GM12878 (cell line): Measurements from ENCODE around the gene PRAF2. TPM values are rescaled to one million over a fixed set of nuclear protein-coding genes. Genes with fewer than 3 reads are reported as not detected.

Experiments used
- ATAC-seq: fragments of 200-7000 bp; cut with Tn5 transposase; 3 replicates; pipeline ENCODE4 v1.9.1; 2020; ENCODE audit warnings: mild to moderate bottlenecking, moderate library complexity
- BruUV-seq: library from RNA; stranded (reverse); fragments of 400-500 nt; replicated peaks from 2 replicates; lab custom pipeline; 2021; lab: Mats Ljungman, UMichigan
- CTCF ChIA-PET: fragments of 300-600 bp; sonication (Branson Sonifier 250); formaldehyde crosslinking; extraction: SDS; loops from one replicate; lab custom pipeline; 2021; ENCODE audit warnings: inconsistent platforms; lab: Yijun Ruan, JAX
- POLR2A ChIA-PET: fragments of 350-600 bp; formaldehyde crosslinking; extraction: SDS; loops from one replicate; lab custom pipeline; 2021; ENCODE audit warnings: inconsistent platforms; lab: Charles Lee
- RAD21 ChIA-PET: fragments of 300-600 bp; sonication (Branson Sonifier 250); formaldehyde crosslinking; loops from one replicate; lab custom pipeline; 2023; ENCODE audit warnings: antibody characterized with exemption; ENCODE audit not compliant: unreplicated experiment; lab: Charles Lee
- SMC1A ChIA-PET: fragments of 300-600 bp; sonication (Branson Sonifier 250); formaldehyde crosslinking; loops from one replicate; lab custom pipeline; 2023; ENCODE audit not compliant: unreplicated experiment, uncharacterized antibody; lab: Charles Lee
- DNase-seq: peaks from one replicate; pipeline ENCODE4 v3.0.0-alpha.2; 2011; ENCODE audit warnings: low read depth, low spot score
- FAIRE-seq: peaks from 3 replicates; lab custom pipeline; 2011; peaks lifted over from hg19 to GRCh38; lab: Jason Lieb, UNC
- H2AFZ ChIP-seq: 2 replicates; pipeline ENCODE4 v1.6.0; 2011; ENCODE audit warnings: low read depth, low read length, control low read depth; ENCODE audit not compliant: control insufficient read depth
- H3K27ac ChIP-seq: 2 replicates; pipeline ENCODE4 v1.5.1; 2011; ENCODE audit warnings: control low read depth; ENCODE audit not compliant: control insufficient read depth, insufficient read depth
- H3K27me3 ChIP-seq, 2 experiments: replicated peaks in 1 of 2; 2 replicates each; pipeline versions ENCODE4 v1.6.0 to v1.6.1; 2011; ENCODE audit warnings: low read length in 1 of 2; ENCODE audit not compliant: control insufficient read depth in 2 of 2, insufficient read depth in 2 of 2
- H3K36me3 ChIP-seq, 2 experiments: 2 replicates each; pipeline ENCODE4 v1.5.1; 2011; ENCODE audit warnings: low read length in 1 of 2; ENCODE audit not compliant: control insufficient read depth in 2 of 2, insufficient read depth in 2 of 2
- H3K4me1 ChIP-seq: 2 replicates; pipeline ENCODE4 v1.6.1; 2011; ENCODE audit warnings: mild to moderate bottlenecking, low read length, moderate library complexity, mixed read lengths; ENCODE audit not compliant: control insufficient read depth, insufficient read depth
- H3K4me2 ChIP-seq: 2 replicates; pipeline ENCODE4 v1.6.0; 2011; ENCODE audit warnings: control low read depth; ENCODE audit not compliant: control insufficient read depth, insufficient read depth
- H3K4me3 ChIP-seq: fragments of 200-600 bp; sonication (generic); 2 replicates; pipeline ENCODE4 v1.5.1; 2016
- H3K79me2 ChIP-seq: 2 replicates; pipeline ENCODE4 v1.6.0; 2011; ENCODE audit warnings: low read length; ENCODE audit not compliant: control insufficient read depth, insufficient read depth
- H3K9ac ChIP-seq: 2 replicates; pipeline ENCODE4 v1.8.0; 2011; ENCODE audit warnings: low read length, control low read depth, mixed read lengths; ENCODE audit not compliant: control insufficient read depth, insufficient read depth
- H3K9me3 ChIP-seq: replicated peaks from 3 replicates; pipeline ENCODE4 v1.5.1; 2011; ENCODE audit warnings: mild to moderate bottlenecking, low read length; ENCODE audit not compliant: control insufficient read depth, insufficient read depth
- H4K20me1 ChIP-seq: 2 replicates; pipeline ENCODE4 v1.6.0; 2011; ENCODE audit not compliant: control insufficient read depth, insufficient read depth
- CHD1 ChIP-seq: IDR thresholded peaks from 2 replicates; pipeline ENCODE4 v1.6.1; 2012; ENCODE audit warnings: low read depth, low read length, improper control_type of control experiment
- EZH2 ChIP-seq: IDR thresholded peaks from 2 replicates; pipeline ENCODE4 v1.6.1; 2012; ENCODE audit warnings: low read depth, mild to moderate bottlenecking, control low read depth, inconsistent platforms, low read length, borderline replicate concordance; ENCODE audit not compliant: control insufficient read depth
- IKZF1 ChIP-seq: fragments of 450-650 bp; conservative IDR thresholded peaks from 2 replicates; pipeline ENCODE4 v1.6.1; 2017; ENCODE audit warnings: antibody characterized with exemption, mild to moderate bottlenecking
- IKZF2 ChIP-seq, 2 experiments: fragments of 450-650 bp; IDR thresholded peaks; 2 replicates each; pipeline ENCODE4 v1.6.1; 2017; ENCODE audit warnings: mild to moderate bottlenecking in 2 of 2, moderate library complexity in 2 of 2
- IRF3 ChIP-seq: fragments of 450-650 bp; IDR thresholded peaks from 2 replicates; pipeline ENCODE4 v1.6.1; 2014; ENCODE audit warnings: mild to moderate bottlenecking
- MYC ChIP-seq: IDR thresholded peaks from 2 replicates; pipeline ENCODE4 v1.6.1; 2011; ENCODE audit warnings: mild to moderate bottlenecking, low read length, moderate library complexity, inconsistent platforms; ENCODE audit not compliant: insufficient read depth, insufficient replicate concordance, insufficient read length, severe bottlenecking
- REST ChIP-seq: IDR thresholded peaks from 2 replicates; pipeline ENCODE4 v1.6.1; 2012; ENCODE audit warnings: mild to moderate bottlenecking, low read depth, low read length
- RUNX3 ChIP-seq: IDR thresholded peaks from 2 replicates; pipeline ENCODE4 v1.6.1; 2012; ENCODE audit warnings: low read length, inconsistent platforms
- SMC3 ChIP-seq: IDR thresholded peaks from 2 replicates; pipeline ENCODE4 v1.6.1; 2011; ENCODE audit warnings: low read length, improper control_type of control experiment, borderline replicate concordance
- ZBTB11 ChIP-seq: fragments of 450-650 bp; formaldehyde crosslinking; IDR thresholded peaks from 2 replicates; pipeline ENCODE4 v1.5.0; 2022; ENCODE audit warnings: mild to moderate bottlenecking, missing genetic modification characterization
- ZSCAN29 ChIP-seq: fragments of 450-650 bp; IDR thresholded peaks from 2 replicates; pipeline ENCODE4 v1.6.1; 2017; ENCODE audit warnings: mild to moderate bottlenecking, moderate library complexity
- WGBS: methylation state at CpG from one replicate; pipeline ENCODE4 v1.1.6; 2016; ENCODE audit warnings: low lambda C conversion rate; ENCODE audit not compliant: insufficient replicate concordance, insufficient coverage; ENCODE audit errors: missing lambda C conversion rate; 5-methylcytosine and 5-hydroxymethylcytosine counted together
- in situ Hi-C: fragments of 300-500 bp; cut with MboI; formaldehyde crosslinking; loops from 9 replicates; pipeline ENCODE4 v1.14.3; 2018; ENCODE audit warnings: mixed read lengths
- intact Hi-C: fragments of 100-400 bp; cut with micrococcal nuclease; formaldehyde crosslinking; loops from one replicate; pipeline ENCODE4 v1.14.2; 2022; ENCODE audit not compliant: unreplicated experiment
- polyA plus RNA-seq, 11 experiments: library from polyadenylated mRNA; depleted of rRNA in 4 of 11; unstranded in 6 of 11; stranded (reverse) in 5 of 11; fragments of >200 nt; fragmentation: Nextera tagmentation in 4 of 11; fragmentation: Illumina TruSeq in 1 of 11; extraction: Ambion mirVana in 4 of 11; extraction: Trizol in 1 of 11; gene quantifications; 1 replicate in 1 of 11; 2 replicates in 10 of 11; pipeline versions ENCODE4 v1.2.1 to v1.2.3, GENCODE V29; 2011 to 2016; ENCODE audit warnings: inconsistent platforms in 2 of 11, missing spikeins in 2 of 11, low read depth in 1 of 11
- total RNA-seq, 4 experiments: library from RNA; depleted of rRNA in 3 of 4; stranded (reverse); fragments of >200 nt in 3 of 4; fragmentation: Illumina TruSeq in 1 of 4; extraction: Trizol in 1 of 4; gene quantifications; 2 replicates each; pipeline versions ENCODE4 v1.2.1 to v1.2.3, GENCODE V29; 2013 to 2021

Gene PRAF2
- total and polyA plus RNA-seq, 10 of the 15 experiments (the other 5 are each of a cell fraction or from before 2014, with no cell fraction given) = 0.80 to 16.7 (median 7.0) TPM

GRCh38 chrX:49067285-49068120 lies 6.3 kb downstream of the PRAF2 start:
- Histone ChIP-seq H3K4me3 (no peak overlapping the region), H3K9me3 (no peaks in the 10 kb centered on the region; the same call in 2 of the 3 replicates), H3K79me2 (no peaks in the 10 kb centered on the region), H3K9ac (no peak overlapping the region), H2AFZ (no peak overlapping the region), H3K27me3 (no peaks in the 10 kb centered on the region), H3K27ac (no peak overlapping the region), H3K4me1 (no peaks in the 10 kb centered on the region), H4K20me1 (no peaks in the 10 kb centered on the region), H3K4me2 (no peak overlapping the region), H3K36me3 (no peaks in the 10 kb centered on the region)
- SMC1A ChIA-PET = no interaction called here
- FAIRE-seq (no peak), ATAC-seq (no peak), DNase-seq (no peak)
- 76% methylated on average over 36 of the region's 41 CpGs for WGBS
- CTCF ChIA-PET = no interaction called here
- in situ Hi-C loops (no loop called here), intact Hi-C loops (no loop called here)
- POLR2A ChIA-PET = no interaction called here
- BruUV-seq = no TSS peak
- RAD21 ChIA-PET = no interaction called here
- TF ChIP-seq REST (no peak), IRF3 (no peak), ZSCAN29 (no peak), CHD1 (no peak), MYC (no peak), EZH2 (no peak), ZBTB11 (no peak), RUNX3 (no peak), IKZF1 (no peak), IKZF2 (IDR thresholded peaks at IDR 0.05) (no peak), SMC3 (no peak)
